ENCODE results near the gene ITGBL1. TPM values are rescaled to one million over a fixed set of nuclear protein-coding genes. Genes with fewer than 3 reads are reported as not detected.

Gene ITGBL1
- total and polyA plus RNA-seq, 2 of the 13 experiments (the other 11 are each of a cell fraction or from before 2014, with no cell fraction given): 0.02 TPM; not detected in 1

GRCh38 chr13:101576455-101576854, 124.0 kb downstream of the ITGBL1 start (continued):
- TF ChIP-seq RORA (CRISPR knock-in tag; IDR thresholded peaks at IDR 0.05) (no peak), CREM (IDR thresholded peaks at IDR 0.05) (no peak), CREM (CRISPR knock-in tag; IDR thresholded peaks at IDR 0.05) (no peak), ZSCAN9 (CRISPR knock-in tag; IDR thresholded peaks at IDR 0.05; ENCODE audit: borderline replicate concordance) (no peak), SMAD3 (CRISPR knock-in tag; IDR thresholded peaks at IDR 0.05) (0 out of 2 replicates have a peak, but pooled peaks have one; percentile 5), MXD4 (CRISPR knock-in tag; IDR thresholded peaks at IDR 0.05) (0 out of 2 replicates have a peak, but pooled peaks have one; percentile 21), HOXA7 (CRISPR knock-in tag; IDR thresholded peaks at IDR 0.05) (no peak), MEF2D (CRISPR knock-in tag; IDR thresholded peaks at IDR 0.05) (no peak), ZFYVE20 (CRISPR knock-in tag; IDR thresholded peaks at IDR 0.05; ENCODE audit: borderline replicate concordance, low read depth) (no peak), RNF2 (conservative IDR thresholded peaks at IDR 0.05; ENCODE audit: low read depth) (no peak), ZNF235 (CRISPR knock-in tag; IDR thresholded peaks at IDR 0.05; ENCODE audit: borderline replicate concordance) (no peak), ZNF234 (CRISPR knock-in tag; conservative IDR thresholded peaks at IDR 0.05) (no peak), SP5 (CRISPR knock-in tag; IDR thresholded peaks at IDR 0.05; ENCODE audit: borderline replicate concordance, low read depth) (peak; percentile 77), RFX3 (CRISPR knock-in tag; IDR thresholded peaks at IDR 0.05) (no peak), RARA (CRISPR knock-in tag; IDR thresholded peaks at IDR 0.05) (0 out of 2 replicates have a peak, but pooled peaks have one; percentile 5), ZNF644 (CRISPR knock-in tag; IDR thresholded peaks at IDR 0.05; ENCODE audit: low read depth) (peak; percentile 72), TCF7 (IDR thresholded peaks at IDR 0.05; ENCODE audit: low read depth) (peak; percentile 11; the same call in 1 of the 2 replicates), ZSCAN5A (CRISPR knock-in tag; IDR thresholded peaks at IDR 0.05; ENCODE audit: borderline replicate concordance) (no peak), ZNF878 (CRISPR knock-in tag; IDR thresholded peaks at IDR 0.05) (peak; percentile 58; the same call in 1 of the 2 replicates), SIX1 (CRISPR knock-in tag; IDR thresholded peaks at IDR 0.05; ENCODE audit: borderline replicate concordance) (peak; percentile 45; the same call in 1 of the 2 replicates), HNF4A (CRISPR knock-in tag; IDR thresholded peaks at IDR 0.05) (no peak), CBFB (CRISPR knock-in tag; IDR thresholded peaks at IDR 0.05) (no peak), KAT7 (CRISPR knock-in tag; IDR thresholded peaks at IDR 0.05; ENCODE audit: borderline replicate concordance) (no peak), ZBTB2 (CRISPR knock-in tag; IDR thresholded peaks at IDR 0.05; ENCODE audit: low read depth) (no peak), RARG (CRISPR knock-in tag; IDR thresholded peaks at IDR 0.05; ENCODE audit: low read depth) (no peak), KMT2B (CRISPR knock-in tag; IDR thresholded peaks at IDR 0.05) (0 out of 2 replicates have a peak, but pooled peaks have one; percentile 29), ZNF773 (CRISPR knock-in tag; IDR thresholded peaks at IDR 0.05; ENCODE audit: borderline replicate concordance) (no peak), GTF2F1 (IDR thresholded peaks at IDR 0.05; ENCODE audit: low read length) (no peak), ZKSCAN5 (CRISPR knock-in tag; IDR thresholded peaks at IDR 0.05) (no peak), SIN3B (IDR thresholded peaks at IDR 0.05; ENCODE audit: low read length) (no peak), ZNF143 (CRISPR knock-in tag; IDR thresholded peaks at IDR 0.05) (no peak), FOSL1 (CRISPR knock-in tag; IDR thresholded peaks at IDR 0.05; ENCODE audit: borderline replicate concordance) (peak; percentile 67; the same call in 1 of the 2 replicates), RAD21 (CRISPR knock-in tag; IDR thresholded peaks at IDR 0.05) (no peak), ETV5 (CRISPR knock-in tag; IDR thresholded peaks at IDR 0.05; ENCODE audit: borderline replicate concordance) (peak; percentile 20; the same call in 1 of the 2 replicates)

Measured in HepG2 (cell line).